HEK293T (cell line): ENCODE measurements around the gene FBXO28.

Experiments
- CTCF ChIA-PET: fragments of 350-600 bp; formaldehyde crosslinking; extraction: SDS; loops from one replicate; lab custom pipeline; 2021; ENCODE audit warnings: antibody characterized with exemption, inconsistent platforms; lab: Yijun Ruan, JAX
- POLR2A ChIA-PET: fragments of 350-600 bp; formaldehyde crosslinking; extraction: SDS; loops from one replicate; lab custom pipeline; 2020; ENCODE audit warnings: antibody characterized with exemption, inconsistent platforms; lab: Yijun Ruan, JAX
- DNase-seq: peaks from one replicate; pipeline ENCODE4 v3.0.0; 2012; ENCODE audit warnings: mixed read lengths; ENCODE audit errors: extremely low spot score
- ARNT ChIP-seq: fragments of 450-650 bp; IDR thresholded peaks from 2 replicates; pipeline ENCODE4 v1.6.1; 2017; ENCODE audit warnings: mild to moderate bottlenecking
- BHLHE40 ChIP-seq: fragments of 450-650 bp; IDR thresholded peaks from 2 replicates; pipeline ENCODE4 v1.6.1; 2016; ENCODE audit warnings: mild to moderate bottlenecking, moderate library complexity, borderline replicate concordance
- CTBP1 ChIP-seq: fragments of 450-650 bp; IDR thresholded peaks from 2 replicates; pipeline ENCODE4 v1.6.1; 2016; ENCODE audit warnings: borderline replicate concordance
- ELF4 ChIP-seq: fragments of 450-650 bp; IDR thresholded peaks from 2 replicates; pipeline ENCODE4 v1.6.1; 2017; ENCODE audit warnings: antibody characterized with exemption
- FOXA1 ChIP-seq: fragments of 450-650 bp; IDR thresholded peaks from 2 replicates; pipeline ENCODE4 v1.6.1; 2016; ENCODE audit warnings: mild to moderate bottlenecking
- FOXK2 ChIP-seq: fragments of 450-650 bp; IDR thresholded peaks from 2 replicates; pipeline ENCODE4 v1.6.1; 2016; ENCODE audit warnings: mild to moderate bottlenecking
- FOXM1 ChIP-seq: fragments of 450-650 bp; IDR thresholded peaks from 2 replicates; pipeline ENCODE4 v1.6.1; 2017; ENCODE audit warnings: mild to moderate bottlenecking, borderline replicate concordance
- HDGF ChIP-seq: fragments of 450-650 bp; IDR thresholded peaks from 2 replicates; pipeline ENCODE4 v1.6.1; 2017; ENCODE audit warnings: antibody characterized with exemption, borderline replicate concordance
- L3MBTL2 ChIP-seq: fragments of 450-650 bp; conservative IDR thresholded peaks from 2 replicates; pipeline ENCODE4 v1.6.1; 2016; ENCODE audit warnings: mild to moderate bottlenecking
- LEF1 ChIP-seq: fragments of 450-650 bp; IDR thresholded peaks from 2 replicates; pipeline ENCODE4 v1.6.1; 2017; ENCODE audit warnings: mild to moderate bottlenecking, borderline replicate concordance
- NFRKB ChIP-seq: fragments of 450-650 bp; IDR thresholded peaks from 2 replicates; pipeline ENCODE4 v1.6.1; 2016; ENCODE audit warnings: mild to moderate bottlenecking, moderate library complexity
- PKNOX1 ChIP-seq: fragments of 450-650 bp; IDR thresholded peaks from 2 replicates; pipeline ENCODE4 v1.6.1; 2016
- SP1 ChIP-seq: fragments of 450-650 bp; IDR thresholded peaks from 2 replicates; pipeline ENCODE4 v1.6.1; 2017
- SUZ12 ChIP-seq: fragments of 450-650 bp; IDR thresholded peaks from 2 replicates; pipeline ENCODE4 v1.6.1; 2016; ENCODE audit warnings: mild to moderate bottlenecking
- TARDBP ChIP-seq: fragments of 450-650 bp; IDR thresholded peaks from 2 replicates; pipeline ENCODE4 v1.6.1; 2016
- ZNF384 ChIP-seq: fragments of 450-650 bp; IDR thresholded peaks from 2 replicates; pipeline ENCODE4 v1.6.1; 2016

FBXO28 gene

GRCh38 chr1:224123136-224123535, 9.2 kb downstream of the FBXO28 start:
- DNase-seq = no peak
- CTCF ChIA-PET = no interaction called here
- POLR2A ChIA-PET = no interaction called here
- TF ChIP-seq CTBP1 (no peak), FOXK2 (no peak)

DNA sequence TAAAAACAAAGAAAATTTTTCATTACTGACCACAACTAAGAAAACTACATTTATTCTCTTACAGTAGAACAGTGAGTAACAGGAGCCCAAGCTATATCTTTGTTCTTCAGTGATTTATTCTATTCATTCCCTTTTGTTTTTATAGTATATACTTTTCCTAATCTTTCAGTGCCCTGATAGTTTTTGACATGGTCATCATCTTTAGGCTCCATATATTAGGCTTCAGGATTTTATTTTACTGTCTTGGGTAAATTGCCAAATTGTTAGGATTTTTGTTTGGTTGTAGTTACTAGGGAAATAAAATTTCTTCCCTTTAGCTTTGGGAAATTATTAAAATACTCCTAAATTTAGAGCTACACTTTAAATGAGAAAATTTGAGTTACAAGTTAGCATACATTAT, 10.3 kb downstream of the FBXO28 start:
- TF ChIP-seq SUZ12 (no peak), FOXK2 (no peak), HDGF (no peak), BHLHE40 (no peak), PKNOX1 (no peak)
- ChIA-PET CTCF (no interaction called here), POLR2A (no interaction called here)
- DNase-seq = no peak

DNA sequence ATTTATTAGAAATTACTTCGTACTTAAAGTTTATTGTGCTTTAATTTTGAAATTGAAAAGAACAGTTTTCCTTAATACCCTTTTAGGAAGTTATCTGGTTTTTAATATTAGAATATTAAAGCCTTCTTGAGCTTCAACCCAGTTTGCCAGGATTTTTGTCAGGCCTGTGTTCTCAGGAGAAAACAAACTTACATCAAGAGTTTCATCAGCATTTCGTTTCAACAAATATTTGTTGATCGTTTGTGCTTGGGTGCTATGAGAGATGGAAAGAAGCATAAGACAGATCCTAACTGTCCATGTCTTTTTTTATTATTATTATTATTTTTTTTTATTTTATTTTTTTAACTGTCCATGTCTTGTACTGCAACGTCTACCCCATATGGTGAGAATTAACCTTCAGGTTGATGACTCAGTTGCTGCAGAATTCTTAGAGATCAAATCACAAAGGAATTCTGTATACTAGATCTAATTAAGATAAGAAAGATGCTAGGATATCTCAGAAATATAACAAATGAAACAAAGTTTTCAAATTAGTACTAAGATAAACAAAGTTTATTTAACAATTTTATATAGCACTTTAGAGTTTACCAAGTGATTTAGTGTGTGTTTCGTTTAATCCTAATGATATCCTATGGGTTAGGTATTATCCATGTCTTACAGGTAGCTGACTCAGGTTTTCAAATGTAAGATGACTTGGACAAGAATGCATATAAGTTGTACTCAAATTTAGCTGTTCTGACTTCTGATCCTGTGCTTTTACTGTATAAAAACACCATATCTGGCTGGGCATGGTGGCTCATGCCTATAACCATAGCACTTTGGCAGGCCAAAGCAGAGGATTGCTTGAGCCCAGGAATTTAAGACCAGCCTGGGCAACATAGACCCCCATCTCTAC, 14.3 kb downstream of the FBXO28 start:
- CTCF ChIA-PET = interaction anchor here (0.6 to 1.2 kb wide), 2 partner anchors 15 to 46 kb away, joined by 3 to 4 read pairs; no protein-coding TSS in a partner anchor

DNA sequence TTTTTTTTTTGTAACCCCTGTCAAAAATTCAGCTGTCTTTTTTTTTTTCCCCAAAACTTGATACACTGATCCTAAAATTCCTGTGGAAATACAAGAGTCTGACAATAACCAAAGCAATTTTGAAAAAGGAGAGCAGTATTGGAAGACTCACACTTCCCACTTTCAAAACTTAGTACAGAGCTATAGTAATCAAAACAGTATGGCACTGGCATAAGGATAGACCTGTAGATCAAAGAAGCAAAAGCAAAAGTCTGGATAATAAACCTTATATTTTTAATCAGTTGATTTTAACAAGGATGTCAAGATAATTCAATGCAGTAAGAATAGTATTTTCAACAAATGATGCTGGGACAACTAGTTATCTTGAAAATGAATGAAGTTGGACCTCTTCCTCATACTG, 17.3 kb downstream of the FBXO28 start:
- ChIA-PET POLR2A (no interaction called here), CTCF (no interaction called here)
- no peak for DNase-seq
- TF ChIP-seq BHLHE40 (no peak), FOXK2 (no peak), L3MBTL2 (no peak), FOXA1 (no peak), ARNT (no peak), PKNOX1 (no peak), LEF1 (no peak), ELF4 (no peak), CTBP1 (no peak), ZNF384 (no peak), SP1 (no peak), HDGF (no peak), TARDBP (no peak), FOXM1 (no peak), SUZ12 (no peak)

More for the DNA sequence above, 14.3 kb downstream of the FBXO28 start:
- TF ChIP-seq TARDBP = no peak
- TF ChIP-seq PKNOX1 = no peak
- TF ChIP-seq FOXK2 = no peak
- TF ChIP-seq ARNT = no peak
- no peak for TF ChIP-seq SP1
- TF ChIP-seq LEF1 = no peak
- no peak for TF ChIP-seq FOXA1
- TF ChIP-seq CTBP1 = no peak
- no peak for TF ChIP-seq FOXM1
- TF ChIP-seq ELF4 = no peak
- no peak for TF ChIP-seq ZNF384
- no peak for TF ChIP-seq HDGF
- TF ChIP-seq SUZ12 = no peak
- no peak for TF ChIP-seq NFRKB
- TF ChIP-seq BHLHE40 = no peak
- DNase-seq = no peak
- POLR2A ChIA-PET = no interaction called here

- ChIA-PET CTCF (no interaction called here), POLR2A (no interaction called here)
- DNase-seq = no peak
- TF ChIP-seq FOXK2 (no peak), TARDBP (no peak), L3MBTL2 (no peak), BHLHE40 (no peak), ZNF384 (no peak), SP1 (no peak), FOXA1 (no peak), SUZ12 (no peak), ARNT (no peak), CTBP1 (no peak), PKNOX1 (no peak), LEF1 (no peak), HDGF (no peak), NFRKB (no peak), ELF4 (no peak)
Measured at GRCh38 chr1:224132901-224133300, 19.0 kb downstream of the FBXO28 start.
